ENCODE data around the gene RTN4RL2.

DNA sequence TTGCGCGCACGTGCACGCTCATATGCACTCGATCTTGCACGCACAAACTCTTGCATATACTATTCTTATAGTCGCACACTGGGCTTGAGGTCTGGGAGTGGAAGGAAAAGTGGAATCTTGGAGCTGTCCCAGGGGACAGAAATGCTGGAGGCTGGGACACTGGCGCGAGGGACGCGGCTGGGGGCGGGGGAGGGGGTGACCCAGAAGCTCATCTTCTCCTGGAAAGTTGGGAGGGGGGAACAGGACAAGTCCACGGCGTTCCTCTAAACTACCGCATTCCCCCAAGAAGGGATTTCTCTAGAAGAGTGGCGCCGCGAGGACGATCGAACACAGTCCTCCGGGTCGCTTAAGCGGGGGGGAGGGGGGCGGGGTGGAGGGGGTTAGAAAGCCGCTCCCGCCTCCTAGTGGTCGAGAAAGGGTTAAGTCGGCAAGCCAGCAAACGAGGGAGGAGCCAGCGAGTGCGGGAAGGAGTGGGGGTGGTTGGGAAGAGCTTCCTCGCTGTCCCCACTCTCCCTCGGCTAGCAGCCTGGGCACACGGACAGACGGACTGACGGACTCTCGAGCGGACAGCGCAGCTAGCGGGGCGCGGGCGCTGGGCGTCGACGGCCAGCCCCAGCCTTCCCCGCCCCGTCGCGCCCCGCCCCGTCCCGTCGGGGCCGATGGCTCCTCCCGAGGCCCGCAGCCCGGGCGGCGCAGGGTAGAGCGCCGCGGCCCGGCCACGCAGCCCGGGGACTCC, at the start of gene RTN4RL2:
- TF ChIP-seq POLR2A (IDR thresholded peaks at IDR 0.05; ENCODE audit: low read length) (no peak), GATA1 (IDR thresholded peaks at IDR 0.05; ENCODE audit: low read depth, low read length) (no peak)
